GM23338 (cell line): ENCODE data around the gene SULF2. TPM values are rescaled to one million over a fixed set of nuclear protein-coding genes. Genes with fewer than 3 reads are reported as not detected.

Experiments
- ATAC-seq: fragments of 200-7000 bp; cut with Tn5 transposase; 3 replicates; pipeline ENCODE4 v1.9.1; 2020
- DNase-seq: peaks from one replicate; pipeline ENCODE4 v3.0.0-alpha.2; 2015; ENCODE audit warnings: low spot score
- H2AFZ ChIP-seq: fragments of 200-600 bp; sonication (generic); 2 replicates; pipeline ENCODE4 v1.8.0; 2016; ENCODE audit warnings: antibody characterized with exemption, mild to moderate bottlenecking, moderate library complexity
- H3F3A ChIP-seq: fragments of 200-600 bp; sonication (generic); replicated peaks from 2 replicates; pipeline ENCODE4 v1.8.0; 2017; ENCODE audit warnings: antibody characterized with exemption, mixed run types, low read depth
- H3K27ac ChIP-seq: fragments of 200-600 bp; sonication (generic); 2 replicates; pipeline ENCODE4 v1.6.1; 2016; ENCODE audit warnings: low read depth
- H3K27me3 ChIP-seq: fragments of 200-600 bp; sonication (generic); 2 replicates; pipeline ENCODE4 v1.8.0; 2016; ENCODE audit warnings: mild to moderate bottlenecking, mixed run types, moderate library complexity; ENCODE audit not compliant: insufficient read depth
- H3K36me3 ChIP-seq: fragments of 200-600 bp; sonication (generic); 2 replicates; pipeline ENCODE4 v1.8.0; 2016; ENCODE audit warnings: mild to moderate bottlenecking; ENCODE audit not compliant: insufficient read depth
- H3K4me1 ChIP-seq: fragments of 200-600 bp; sonication (generic); 2 replicates; pipeline ENCODE4 v1.8.0; 2016; ENCODE audit warnings: mild to moderate bottlenecking, moderate library complexity; ENCODE audit not compliant: insufficient read depth
- H3K4me2 ChIP-seq: fragments of 200-600 bp; sonication (generic); 2 replicates; pipeline ENCODE4 v1.7.1; 2017; ENCODE audit warnings: mixed run types
- H3K4me3 ChIP-seq: fragments of 200-600 bp; sonication (generic); 2 replicates; pipeline ENCODE4 v1.6.1; 2016; ENCODE audit warnings: mixed run types
- H3K79me2 ChIP-seq: fragments of 200-600 bp; sonication (generic); replicated peaks from 2 replicates; pipeline ENCODE4 v1.8.0; 2017; ENCODE audit warnings: mild to moderate bottlenecking; ENCODE audit not compliant: insufficient read depth
- H3K9me2 ChIP-seq: fragments of 200-600 bp; sonication (generic); 2 replicates; pipeline ENCODE4 v1.8.0; 2017; ENCODE audit not compliant: insufficient read depth
- H4K20me1 ChIP-seq: fragments of 200-600 bp; sonication (generic); replicated peaks from 2 replicates; pipeline ENCODE4 v1.8.0; 2017; ENCODE audit warnings: mild to moderate bottlenecking; ENCODE audit not compliant: insufficient read depth
- H3K27ac Mint-ChIP-seq: 2 replicates; pipeline ENCODE4 v1.8.0; 2020; ENCODE audit warnings: inconsistent platforms, mild to moderate bottlenecking, moderate library complexity, mixed read lengths
- H3K27me3 Mint-ChIP-seq: 3 replicates; pipeline ENCODE4 v1.8.0; 2022; ENCODE audit warnings: low read depth, mild to moderate bottlenecking, moderate library complexity, mixed read lengths, inconsistent platforms; ENCODE audit not compliant: insufficient read depth, poor library complexity
- H3K36me3 Mint-ChIP-seq: 3 replicates; pipeline ENCODE4 v1.8.0; 2021; ENCODE audit warnings: low read depth, mild to moderate bottlenecking, inconsistent platforms, moderate library complexity, mixed read lengths
- H3K4me1 Mint-ChIP-seq: 3 replicates; pipeline ENCODE4 v1.8.0; 2020; ENCODE audit warnings: mild to moderate bottlenecking, inconsistent platforms, mixed read lengths
- H3K4me3 Mint-ChIP-seq: 3 replicates; pipeline ENCODE4 v1.8.0; 2021; ENCODE audit warnings: moderate library complexity, mild to moderate bottlenecking, inconsistent platforms, mixed read lengths
- H3K9me3 Mint-ChIP-seq: 3 replicates; pipeline ENCODE4 v1.8.0; 2020; ENCODE audit warnings: moderate library complexity, mild to moderate bottlenecking, inconsistent platforms, mixed read lengths
- CREB1 ChIP-seq: fragments of 250-450 bp; sonication (Bioruptor Pico); IDR thresholded peaks from 2 replicates; pipeline ENCODE4 v1.5.0; 2020; ENCODE audit warnings: low read depth, mild to moderate bottlenecking, moderate library complexity
- EZH2 ChIP-seq: fragments of 200-600 bp; sonication (generic); IDR thresholded peaks from one replicate; pipeline ENCODE4 v1.8.0; 2017; ENCODE audit warnings: antibody characterized with exemption, mild to moderate bottlenecking, low read depth; ENCODE audit not compliant: unreplicated experiment
- EZH2phosphoT487 ChIP-seq: fragments of 200-600 bp; sonication (generic); IDR thresholded peaks from one replicate; pipeline ENCODE4 v1.8.1; 2018; ENCODE audit warnings: antibody characterized with exemption; ENCODE audit not compliant: unreplicated experiment
- JUNB ChIP-seq: IDR thresholded peaks from one replicate; pipeline ENCODE4 v1.6.1; 2016; ENCODE audit warnings: antibody characterized with exemption; ENCODE audit not compliant: unreplicated experiment
- NANOG ChIP-seq: IDR thresholded peaks from 2 replicates; pipeline ENCODE4 v1.6.1; 2016; ENCODE audit warnings: antibody characterized with exemption, borderline replicate concordance
- POLR2AphosphoS5 ChIP-seq: IDR thresholded peaks from 2 replicates; pipeline ENCODE4 v1.6.1; 2016; ENCODE audit warnings: antibody characterized with exemption, low read depth
- STAT1 ChIP-seq: IDR thresholded peaks from one replicate; pipeline ENCODE4 v1.6.1; 2016; ENCODE audit warnings: antibody characterized with exemption; ENCODE audit not compliant: unreplicated experiment
- ZNF114 ChIP-seq: fragments of 250-450 bp; sonication (Bioruptor Pico); IDR thresholded peaks from 2 replicates; pipeline ENCODE4 v1.5.0; 2020; ENCODE audit warnings: mild to moderate bottlenecking, moderate library complexity
- ZNF331 ChIP-seq: fragments of 250-450 bp; sonication (Bioruptor Pico); IDR thresholded peaks from 2 replicates; pipeline ENCODE4 v1.5.0; 2020; ENCODE audit warnings: low read depth, mild to moderate bottlenecking, moderate library complexity
- polyA plus RNA-seq: library from polyadenylated mRNA; unstranded; fragments of >200 nt; fragmentation: Nextera tagmentation; extraction: Ambion mirVana; gene quantifications from 2 replicates; pipeline ENCODE4 v1.2.1, GENCODE V29; 2016
- total RNA-seq: library from RNA; depleted of rRNA; stranded (reverse); fragments of >200 nt; shearing (Covaris generic); gene quantifications from 2 replicates; pipeline ENCODE4 v1.2.3, GENCODE V29; 2014
- TF ChIP-seq, protein P1 (sequence below), 2 experiments: fragments of 200-600 bp in 1 of 2; sonication (generic) in 1 of 2; conservative IDR thresholded peaks; 2 replicates each; pipeline versions ENCODE4 v1.5.1 to v1.6.1; 2016 to 2017; ENCODE audit warnings: antibody characterized with exemption in 2 of 2, low read depth in 2 of 2, mild to moderate bottlenecking in 2 of 2, moderate library complexity in 1 of 2
- TF ChIP-seq, protein P2 (sequence below): IDR thresholded peaks from 2 replicates; pipeline ENCODE4 v1.6.1; 2016; ENCODE audit warnings: antibody characterized with exemption
- TF ChIP-seq, protein P3 (sequence below): IDR thresholded peaks from one replicate; pipeline ENCODE4 v1.6.1; 2018; ENCODE audit warnings: antibody characterized with exemption; ENCODE audit not compliant: unreplicated experiment
- TF ChIP-seq, protein P4 (sequence below): fragments of 250-450 bp; sonication (Bioruptor Pico); IDR thresholded peaks from 2 replicates; pipeline ENCODE4 v1.5.0; 2020; ENCODE audit warnings: mild to moderate bottlenecking, moderate library complexity

SULF2 gene
- total and polyA plus RNA-seq, 2 experiments from 2014 or later, result 9.5 to 20.7 TPM

DNA sequence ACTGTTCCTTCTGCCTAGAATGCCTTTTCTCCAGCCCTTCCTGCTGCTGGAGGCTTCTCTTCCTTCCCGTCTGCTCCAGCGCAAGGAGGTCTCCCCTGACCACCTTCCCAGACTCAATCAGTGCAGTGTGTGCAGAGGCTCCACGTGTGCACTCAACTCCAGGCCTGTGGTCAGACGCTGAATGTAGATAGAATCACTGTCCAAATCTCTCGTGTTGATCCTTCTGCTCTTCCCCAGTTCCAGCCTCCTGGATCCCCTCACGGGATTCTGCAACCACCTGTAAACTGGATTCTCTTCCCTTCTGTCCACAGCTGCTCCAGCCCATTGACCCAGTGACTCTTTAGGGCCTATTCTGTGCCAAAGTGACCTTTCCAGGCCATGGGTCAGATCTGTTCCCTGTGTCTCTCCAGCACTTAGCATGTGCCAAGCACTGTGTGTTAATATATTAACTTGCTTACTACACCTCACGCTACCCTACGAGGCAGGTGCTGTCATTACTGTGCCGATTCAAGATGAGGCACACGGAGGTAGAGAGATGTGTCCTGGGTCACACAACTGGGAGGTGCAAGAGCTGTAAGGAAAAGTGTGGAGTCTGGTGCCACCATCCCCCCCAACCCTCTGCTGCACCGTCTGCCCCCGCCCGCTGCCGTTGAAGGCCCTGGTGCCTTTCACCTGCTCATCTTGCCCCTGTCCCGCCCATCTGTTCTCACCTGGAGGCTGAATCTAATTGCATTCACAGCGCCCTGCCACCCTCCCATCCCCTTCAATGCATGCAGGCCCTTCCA is 112.2 kb downstream of the SULF2 start:
- Histone ChIP-seq H3K4me1 (peaks cover 5% of the 10 kb centered on the region; the same call in 1 of the 2 replicates), H3K27me3 (no peaks in the 10 kb centered on the region), H2AFZ (no peak overlapping the region), H4K20me1 (no peaks in the 10 kb centered on the region; the same call in 1 of the 2 replicates), H3K79me2 (no peaks in the 10 kb centered on the region), H3K4me2 (no peak overlapping the region), H3K27ac (no peak overlapping the region), H3K4me3 (no peak overlapping the region), H3K36me3 (no peaks in the 10 kb centered on the region), H3F3A (no peaks in the 10 kb centered on the region), H3K9me2 (no peaks in the 10 kb centered on the region)
- H3K4me3 Mint-ChIP-seq, result no peak overlapping the region
- no peaks in the 10 kb centered on the region; the same call in 2 of the 3 replicates for H3K36me3 Mint-ChIP-seq
- DNase-seq (no peak), ATAC-seq (no peak)
- H3K4me1 Mint-ChIP-seq, result peaks cover 18% of the 10 kb centered on the region
- TF ChIP-seq, protein P1, sequence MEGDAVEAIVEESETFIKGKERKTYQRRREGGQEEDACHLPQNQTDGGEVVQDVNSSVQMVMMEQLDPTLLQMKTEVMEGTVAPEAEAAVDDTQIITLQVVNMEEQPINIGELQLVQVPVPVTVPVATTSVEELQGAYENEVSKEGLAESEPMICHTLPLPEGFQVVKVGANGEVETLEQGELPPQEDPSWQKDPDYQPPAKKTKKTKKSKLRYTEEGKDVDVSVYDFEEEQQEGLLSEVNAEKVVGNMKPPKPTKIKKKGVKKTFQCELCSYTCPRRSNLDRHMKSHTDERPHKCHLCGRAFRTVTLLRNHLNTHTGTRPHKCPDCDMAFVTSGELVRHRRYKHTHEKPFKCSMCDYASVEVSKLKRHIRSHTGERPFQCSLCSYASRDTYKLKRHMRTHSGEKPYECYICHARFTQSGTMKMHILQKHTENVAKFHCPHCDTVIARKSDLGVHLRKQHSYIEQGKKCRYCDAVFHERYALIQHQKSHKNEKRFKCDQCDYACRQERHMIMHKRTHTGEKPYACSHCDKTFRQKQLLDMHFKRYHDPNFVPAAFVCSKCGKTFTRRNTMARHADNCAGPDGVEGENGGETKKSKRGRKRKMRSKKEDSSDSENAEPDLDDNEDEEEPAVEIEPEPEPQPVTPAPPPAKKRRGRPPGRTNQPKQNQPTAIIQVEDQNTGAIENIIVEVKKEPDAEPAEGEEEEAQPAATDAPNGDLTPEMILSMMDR (conservative IDR thresholded peaks at IDR 0.05; ENCODE audit: low read depth in 2 of 2), result no peak
- TF ChIP-seq POLR2AphosphoS5, result no peak
- TF ChIP-seq ZNF114 (CRISPR knock-in tag), result no peak
- no peak for TF ChIP-seq ZNF331 (CRISPR knock-in tag)
- TF ChIP-seq, protein P2, sequence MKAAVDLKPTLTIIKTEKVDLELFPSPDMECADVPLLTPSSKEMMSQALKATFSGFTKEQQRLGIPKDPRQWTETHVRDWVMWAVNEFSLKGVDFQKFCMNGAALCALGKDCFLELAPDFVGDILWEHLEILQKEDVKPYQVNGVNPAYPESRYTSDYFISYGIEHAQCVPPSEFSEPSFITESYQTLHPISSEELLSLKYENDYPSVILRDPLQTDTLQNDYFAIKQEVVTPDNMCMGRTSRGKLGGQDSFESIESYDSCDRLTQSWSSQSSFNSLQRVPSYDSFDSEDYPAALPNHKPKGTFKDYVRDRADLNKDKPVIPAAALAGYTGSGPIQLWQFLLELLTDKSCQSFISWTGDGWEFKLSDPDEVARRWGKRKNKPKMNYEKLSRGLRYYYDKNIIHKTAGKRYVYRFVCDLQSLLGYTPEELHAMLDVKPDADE, result no peak
- TF ChIP-seq, protein P3, sequence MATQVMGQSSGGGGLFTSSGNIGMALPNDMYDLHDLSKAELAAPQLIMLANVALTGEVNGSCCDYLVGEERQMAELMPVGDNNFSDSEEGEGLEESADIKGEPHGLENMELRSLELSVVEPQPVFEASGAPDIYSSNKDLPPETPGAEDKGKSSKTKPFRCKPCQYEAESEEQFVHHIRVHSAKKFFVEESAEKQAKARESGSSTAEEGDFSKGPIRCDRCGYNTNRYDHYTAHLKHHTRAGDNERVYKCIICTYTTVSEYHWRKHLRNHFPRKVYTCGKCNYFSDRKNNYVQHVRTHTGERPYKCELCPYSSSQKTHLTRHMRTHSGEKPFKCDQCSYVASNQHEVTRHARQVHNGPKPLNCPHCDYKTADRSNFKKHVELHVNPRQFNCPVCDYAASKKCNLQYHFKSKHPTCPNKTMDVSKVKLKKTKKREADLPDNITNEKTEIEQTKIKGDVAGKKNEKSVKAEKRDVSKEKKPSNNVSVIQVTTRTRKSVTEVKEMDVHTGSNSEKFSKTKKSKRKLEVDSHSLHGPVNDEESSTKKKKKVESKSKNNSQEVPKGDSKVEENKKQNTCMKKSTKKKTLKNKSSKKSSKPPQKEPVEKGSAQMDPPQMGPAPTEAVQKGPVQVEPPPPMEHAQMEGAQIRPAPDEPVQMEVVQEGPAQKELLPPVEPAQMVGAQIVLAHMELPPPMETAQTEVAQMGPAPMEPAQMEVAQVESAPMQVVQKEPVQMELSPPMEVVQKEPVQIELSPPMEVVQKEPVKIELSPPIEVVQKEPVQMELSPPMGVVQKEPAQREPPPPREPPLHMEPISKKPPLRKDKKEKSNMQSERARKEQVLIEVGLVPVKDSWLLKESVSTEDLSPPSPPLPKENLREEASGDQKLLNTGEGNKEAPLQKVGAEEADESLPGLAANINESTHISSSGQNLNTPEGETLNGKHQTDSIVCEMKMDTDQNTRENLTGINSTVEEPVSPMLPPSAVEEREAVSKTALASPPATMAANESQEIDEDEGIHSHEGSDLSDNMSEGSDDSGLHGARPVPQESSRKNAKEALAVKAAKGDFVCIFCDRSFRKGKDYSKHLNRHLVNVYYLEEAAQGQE, result no peak
- TF ChIP-seq, protein P4, sequence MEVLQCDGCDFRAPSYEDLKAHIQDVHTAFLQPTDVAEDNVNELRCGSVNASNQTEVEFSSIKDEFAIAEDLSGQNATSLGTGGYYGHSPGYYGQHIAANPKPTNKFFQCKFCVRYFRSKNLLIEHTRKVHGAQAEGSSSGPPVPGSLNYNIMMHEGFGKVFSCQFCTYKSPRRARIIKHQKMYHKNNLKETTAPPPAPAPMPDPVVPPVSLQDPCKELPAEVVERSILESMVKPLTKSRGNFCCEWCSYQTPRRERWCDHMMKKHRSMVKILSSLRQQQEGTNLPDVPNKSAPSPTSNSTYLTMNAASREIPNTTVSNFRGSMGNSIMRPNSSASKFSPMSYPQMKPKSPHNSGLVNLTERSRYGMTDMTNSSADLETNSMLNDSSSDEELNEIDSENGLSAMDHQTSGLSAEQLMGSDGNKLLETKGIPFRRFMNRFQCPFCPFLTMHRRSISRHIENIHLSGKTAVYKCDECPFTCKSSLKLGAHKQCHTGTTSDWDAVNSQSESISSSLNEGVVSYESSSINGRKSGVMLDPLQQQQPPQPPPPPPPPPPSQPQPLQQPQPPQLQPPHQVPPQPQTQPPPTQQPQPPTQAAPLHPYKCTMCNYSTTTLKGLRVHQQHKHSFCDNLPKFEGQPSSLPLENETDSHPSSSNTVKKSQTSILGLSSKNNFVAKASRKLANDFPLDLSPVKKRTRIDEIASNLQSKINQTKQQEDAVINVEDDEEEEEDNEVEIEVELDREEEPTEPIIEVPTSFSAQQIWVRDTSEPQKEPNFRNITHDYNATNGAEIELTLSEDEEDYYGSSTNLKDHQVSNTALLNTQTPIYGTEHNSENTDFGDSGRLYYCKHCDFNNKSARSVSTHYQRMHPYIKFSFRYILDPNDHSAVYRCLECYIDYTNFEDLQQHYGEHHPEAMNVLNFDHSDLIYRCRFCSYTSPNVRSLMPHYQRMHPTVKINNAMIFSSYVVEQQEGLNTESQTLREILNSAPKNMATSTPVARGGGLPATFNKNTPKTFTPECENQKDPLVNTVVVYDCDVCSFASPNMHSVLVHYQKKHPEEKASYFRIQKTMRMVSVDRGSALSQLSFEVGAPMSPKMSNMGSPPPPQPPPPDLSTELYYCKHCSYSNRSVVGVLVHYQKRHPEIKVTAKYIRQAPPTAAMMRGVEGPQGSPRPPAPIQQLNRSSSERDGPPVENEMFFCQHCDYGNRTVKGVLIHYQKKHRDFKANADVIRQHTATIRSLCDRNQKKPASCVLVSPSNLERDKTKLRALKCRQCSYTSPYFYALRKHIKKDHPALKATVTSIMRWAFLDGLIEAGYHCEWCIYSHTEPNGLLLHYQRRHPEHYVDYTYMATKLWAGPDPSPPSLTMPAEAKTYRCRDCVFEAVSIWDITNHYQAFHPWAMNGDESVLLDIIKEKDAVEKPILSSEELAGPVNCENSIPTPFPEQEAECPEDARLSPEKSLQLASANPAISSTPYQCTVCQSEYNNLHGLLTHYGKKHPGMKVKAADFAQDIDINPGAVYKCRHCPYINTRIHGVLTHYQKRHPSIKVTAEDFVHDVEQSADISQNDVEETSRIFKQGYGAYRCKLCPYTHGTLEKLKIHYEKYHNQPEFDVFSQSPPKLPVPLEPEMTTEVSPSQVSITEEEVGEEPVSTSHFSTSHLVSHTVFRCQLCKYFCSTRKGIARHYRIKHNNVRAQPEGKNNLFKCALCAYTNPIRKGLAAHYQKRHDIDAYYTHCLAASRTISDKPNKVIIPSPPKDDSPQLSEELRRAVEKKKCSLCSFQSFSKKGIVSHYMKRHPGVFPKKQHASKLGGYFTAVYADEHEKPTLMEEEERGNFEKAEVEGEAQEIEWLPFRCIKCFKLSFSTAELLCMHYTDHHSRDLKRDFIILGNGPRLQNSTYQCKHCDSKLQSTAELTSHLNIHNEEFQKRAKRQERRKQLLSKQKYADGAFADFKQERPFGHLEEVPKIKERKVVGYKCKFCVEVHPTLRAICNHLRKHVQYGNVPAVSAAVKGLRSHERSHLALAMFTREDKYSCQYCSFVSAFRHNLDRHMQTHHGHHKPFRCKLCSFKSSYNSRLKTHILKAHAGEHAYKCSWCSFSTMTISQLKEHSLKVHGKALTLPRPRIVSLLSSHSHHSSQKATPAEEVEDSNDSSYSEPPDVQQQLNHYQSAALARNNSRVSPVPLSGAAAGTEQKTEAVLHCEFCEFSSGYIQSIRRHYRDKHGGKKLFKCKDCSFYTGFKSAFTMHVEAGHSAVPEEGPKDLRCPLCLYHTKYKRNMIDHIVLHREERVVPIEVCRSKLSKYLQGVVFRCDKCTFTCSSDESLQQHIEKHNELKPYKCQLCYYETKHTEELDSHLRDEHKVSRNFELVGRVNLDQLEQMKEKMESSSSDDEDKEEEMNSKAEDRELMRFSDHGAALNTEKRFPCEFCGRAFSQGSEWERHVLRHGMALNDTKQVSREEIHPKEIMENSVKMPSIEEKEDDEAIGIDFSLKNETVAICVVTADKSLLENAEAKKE, result no peak
- TF ChIP-seq STAT1, result no peak
- no peak for TF ChIP-seq EZH2phosphoT487
- no peak for TF ChIP-seq JUNB
- TF ChIP-seq EZH2, result no peak
- TF ChIP-seq CREB1, result no peak
- no peak for TF ChIP-seq NANOG
- H3K9me3 Mint-ChIP-seq, result no peaks in the 10 kb centered on the region; the same call in 2 of the 3 replicates
- H3K27me3 Mint-ChIP-seq, result peaks cover 3% of the 10 kb centered on the region
- no peak overlapping the region for H3K27ac Mint-ChIP-seq
